Measurements from ENCODE around the gene ADAM19.

DNA sequence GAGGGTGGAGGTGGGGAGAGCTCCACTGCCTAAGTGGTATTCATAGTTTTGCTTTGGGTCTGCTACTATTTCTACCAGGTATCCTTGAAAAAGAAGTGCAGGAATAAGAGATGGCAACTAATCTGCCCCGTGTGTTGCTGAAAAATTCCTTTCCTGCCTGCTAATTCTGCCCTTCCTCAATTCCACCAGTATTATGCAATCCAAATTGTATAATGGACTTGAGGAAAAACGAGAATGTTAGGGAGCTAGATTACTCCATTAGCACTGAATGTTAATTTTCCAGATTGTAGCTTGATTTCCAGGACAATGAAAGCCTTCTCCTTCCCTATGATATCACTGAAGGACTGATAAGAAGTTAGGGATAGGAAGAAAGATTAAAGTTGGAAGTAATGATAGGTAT, 16.9 kb downstream of the ADAM19 start:
- TF ChIP-seq, protein P1, sequence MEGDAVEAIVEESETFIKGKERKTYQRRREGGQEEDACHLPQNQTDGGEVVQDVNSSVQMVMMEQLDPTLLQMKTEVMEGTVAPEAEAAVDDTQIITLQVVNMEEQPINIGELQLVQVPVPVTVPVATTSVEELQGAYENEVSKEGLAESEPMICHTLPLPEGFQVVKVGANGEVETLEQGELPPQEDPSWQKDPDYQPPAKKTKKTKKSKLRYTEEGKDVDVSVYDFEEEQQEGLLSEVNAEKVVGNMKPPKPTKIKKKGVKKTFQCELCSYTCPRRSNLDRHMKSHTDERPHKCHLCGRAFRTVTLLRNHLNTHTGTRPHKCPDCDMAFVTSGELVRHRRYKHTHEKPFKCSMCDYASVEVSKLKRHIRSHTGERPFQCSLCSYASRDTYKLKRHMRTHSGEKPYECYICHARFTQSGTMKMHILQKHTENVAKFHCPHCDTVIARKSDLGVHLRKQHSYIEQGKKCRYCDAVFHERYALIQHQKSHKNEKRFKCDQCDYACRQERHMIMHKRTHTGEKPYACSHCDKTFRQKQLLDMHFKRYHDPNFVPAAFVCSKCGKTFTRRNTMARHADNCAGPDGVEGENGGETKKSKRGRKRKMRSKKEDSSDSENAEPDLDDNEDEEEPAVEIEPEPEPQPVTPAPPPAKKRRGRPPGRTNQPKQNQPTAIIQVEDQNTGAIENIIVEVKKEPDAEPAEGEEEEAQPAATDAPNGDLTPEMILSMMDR (IDR thresholded peaks at IDR 0.05): no peak
- no peak for TF ChIP-seq POLR2A (IDR thresholded peaks at IDR 0.05)

Data from uterus (tissue), 2 donors.